PC-3 (cell line): ENCODE data around the gene POLR2H. TPM values are rescaled to one million over a fixed set of nuclear protein-coding genes. Genes with fewer than 3 reads are reported as not detected.

Experiments
- ATAC-seq: fragments of 200-7000 bp; cut with Tn5 transposase; 2 replicates; pipeline ENCODE4 v1.9.1; 2020; ENCODE audit warnings: mild to moderate bottlenecking, moderate library complexity
- BruUV-seq: library from RNA; stranded (reverse); fragments of 400-500 nt; replicated peaks from 2 replicates; lab custom pipeline; 2021; lab: Mats Ljungman, UMichigan
- CTCF ChIA-PET: fragments of 300-600 bp; sonication (Branson Sonifier 250); formaldehyde crosslinking; loops from one replicate; lab custom pipeline; 2022; ENCODE audit warnings: antibody characterized with exemption; lab: Charles Lee
- POLR2A ChIA-PET: fragments of 300-600 bp; sonication (Branson Sonifier 250); formaldehyde crosslinking; loops from one replicate; lab custom pipeline; 2022; ENCODE audit warnings: antibody characterized with exemption; ENCODE audit not compliant: unreplicated experiment; lab: Charles Lee
- DNase-seq: peaks from one replicate; pipeline ENCODE4 v3.0.0-alpha.2; 2015
- H2AFZ ChIP-seq: fragments of 300-600 bp; sonication (generic); 2 replicates; pipeline ENCODE4 v1.6.0; 2016; ENCODE audit warnings: antibody characterized with exemption, low read length
- H3F3A ChIP-seq: fragments of 300-600 bp; sonication (generic); one replicate; pipeline ENCODE4 v1.6.0; 2017; ENCODE audit warnings: antibody characterized with exemption, low read length, control low read depth, mild to moderate bottlenecking; ENCODE audit not compliant: unreplicated experiment
- H3K27ac ChIP-seq: fragments of 300-600 bp; sonication (generic); 2 replicates; pipeline ENCODE4 v1.5.1; 2016; ENCODE audit warnings: mild to moderate bottlenecking, low read length
- H3K27me3 ChIP-seq: fragments of 300-600 bp; sonication (generic); 2 replicates; pipeline ENCODE4 v1.6.1; 2016; ENCODE audit warnings: low read length, mixed read lengths
- H3K36me3 ChIP-seq: fragments of 300-600 bp; sonication (generic); 2 replicates; pipeline ENCODE4 v1.6.1; 2016; ENCODE audit warnings: low read depth, mixed run types, low read length, mixed read lengths
- H3K4me1 ChIP-seq: fragments of 300-600 bp; sonication (generic); 2 replicates; pipeline ENCODE4 v1.5.1; 2016; ENCODE audit warnings: low read length; ENCODE audit not compliant: insufficient read depth
- H3K4me2 ChIP-seq: fragments of 300-600 bp; sonication (generic); 2 replicates; pipeline ENCODE4 v1.6.0; 2016; ENCODE audit warnings: low read length
- H3K4me3 ChIP-seq: fragments of 300-600 bp; sonication (generic); 2 replicates; pipeline ENCODE4 v1.5.1; 2016; ENCODE audit warnings: mild to moderate bottlenecking, low read length, mixed read lengths
- H3K79me2 ChIP-seq: fragments of 300-600 bp; sonication (generic); 2 replicates; pipeline ENCODE4 v1.6.1; 2017; ENCODE audit warnings: low read length, mixed read lengths
- H3K9ac ChIP-seq: fragments of 300-600 bp; sonication (generic); 2 replicates; pipeline ENCODE4 v1.6.0; 2016; ENCODE audit warnings: mild to moderate bottlenecking, low read length
- H3K9me2 ChIP-seq: fragments of 300-600 bp; sonication (generic); replicated peaks from 2 replicates; pipeline ENCODE4 v1.6.1; 2016; ENCODE audit warnings: mixed run types, low read length, mixed read lengths
- H3K9me3 ChIP-seq: fragments of 300-600 bp; sonication (generic); 2 replicates; pipeline ENCODE4 v1.6.1; 2016; ENCODE audit warnings: low read length, mixed read lengths
- H4K20me1 ChIP-seq: fragments of 300-600 bp; sonication (generic); 2 replicates; pipeline ENCODE4 v1.6.1; 2016; ENCODE audit warnings: low read length, mixed read lengths
- CTCF ChIP-seq: fragments of 300-600 bp; sonication (generic); conservative IDR thresholded peaks from 2 replicates; pipeline ENCODE4 v1.5.1; 2017; ENCODE audit warnings: antibody characterized with exemption, low read depth, mild to moderate bottlenecking, low read length
- EZH2 ChIP-seq: fragments of 300-600 bp; sonication (generic); IDR thresholded peaks from one replicate; pipeline ENCODE4 v1.6.1; 2017; ENCODE audit warnings: antibody characterized with exemption, mild to moderate bottlenecking, low read length; ENCODE audit not compliant: unreplicated experiment
- EZH2phosphoT487 ChIP-seq: fragments of 300-600 bp; sonication (generic); IDR thresholded peaks from 2 replicates; pipeline ENCODE4 v1.6.1; 2018; ENCODE audit warnings: mild to moderate bottlenecking, antibody characterized with exemption, low read length, borderline replicate concordance
- intact Hi-C: fragments of 100-400 bp; cut with micrococcal nuclease; formaldehyde crosslinking; loops from 2 replicates; pipeline ENCODE4 v1.9.0; 2023
- total RNA-seq: library from RNA; depleted of rRNA; stranded (reverse); fragments of >200 nt; gene quantifications from 2 replicates; pipeline ENCODE4 v1.2.3, GENCODE V29; 2014

The POLR2H gene
- total RNA-seq, 1 experiment from 2014 or later = 193 TPM

GRCh38 chr3:184351511-184352148, 9.9 kb upstream of the POLR2H start:
- H3F3A ChIP-seq = no peaks in the 10 kb centered on the region
- no peaks in the 10 kb centered on the region for H3K27me3 ChIP-seq
- no peak overlapping the region for H2AFZ ChIP-seq
- DNase-seq = no peak
- intact Hi-C loops = no loop called here
- POLR2A ChIA-PET = interaction anchor here (0.6 kb wide), 1 partner anchor 36 kb away, joined by 19 read pairs; no protein-coding TSS in a partner anchor
- H3K4me2 ChIP-seq = no peak overlapping the region
- BruUV-seq = no TSS peak
- TF ChIP-seq EZH2phosphoT487 (no peak), EZH2 (no peak), CTCF (no peak)
- H4K20me1 ChIP-seq = no peaks in the 10 kb centered on the region
- no peak overlapping the region for H3K27ac ChIP-seq
- H3K9me3 ChIP-seq = no peaks in the 10 kb centered on the region
- CTCF ChIA-PET = no interaction called here
- H3K4me1 ChIP-seq = no peaks in the 10 kb centered on the region
- ATAC-seq = no peak
- H3K9me2 ChIP-seq = no peaks in the 10 kb centered on the region
- H3K36me3 ChIP-seq = peaks cover 9% of the 10 kb centered on the region; the same call in 1 of the 2 replicates
- H3K79me2 ChIP-seq = no peaks in the 10 kb centered on the region
- H3K4me3 ChIP-seq = no peak overlapping the region
- H3K9ac ChIP-seq = no peak overlapping the region

GRCh38 chr3:184352149-184352785, 9.2 kb upstream of the POLR2H start:
- no peaks in the 10 kb centered on the region for H3K4me1 ChIP-seq
- intact Hi-C loops = no loop called here
- TF ChIP-seq EZH2phosphoT487 (no peak), EZH2 (no peak), CTCF (no peak)
- CTCF ChIA-PET = interaction anchor here (0.5 kb wide), 1 partner anchor 33 kb away, joined by 4 read pairs; no protein-coding TSS in a partner anchor
- H3K36me3 ChIP-seq = peaks cover 9% of the 10 kb centered on the region; the same call in 1 of the 2 replicates
- H3K9me2 ChIP-seq = no peaks in the 10 kb centered on the region
- no peak overlapping the region for H3K27ac ChIP-seq
- H3K9me3 ChIP-seq = no peaks in the 10 kb centered on the region
- no peaks in the 10 kb centered on the region for H3K27me3 ChIP-seq
- H3K4me2 ChIP-seq = no peak overlapping the region
- no peak overlapping the region for H3K9ac ChIP-seq
- no TSS peak for BruUV-seq
- H3K4me3 ChIP-seq = no peak overlapping the region
- ATAC-seq (no peak), DNase-seq (no peak)
- no peaks in the 10 kb centered on the region for H3F3A ChIP-seq
- no peak overlapping the region for H2AFZ ChIP-seq
- no peaks in the 10 kb centered on the region for H4K20me1 ChIP-seq
- POLR2A ChIA-PET = no interaction called here
- H3K79me2 ChIP-seq = no peaks in the 10 kb centered on the region
